CD4-positive, CD25-positive, alpha-beta regulatory T cell (primary cell): Measurements from ENCODE around the gene PYDC1. TPM values are rescaled to one million over a fixed set of nuclear protein-coding genes. Genes with fewer than 3 reads are reported as not detected.
A peak's percentile ranks its signal among the peaks of the same experiment; 100 is the strongest.

Experiments
- ATAC-seq, 2 donors: fragments of 150-1000 bp; cut with Tn5 transposase; one replicate each; pipeline ENCODE4 v1.10.0; 2021; ENCODE audit warnings: low read depth in 2 of 2, moderate number of reproducible peaks in 2 of 2, moderate library complexity in 1 of 2
- DNase-seq, 3 donors: peaks; one replicate each; pipeline versions ENCODE4 v3.0.0 to v3.0.0-alpha.2; 2012 to 2022; ENCODE audit warnings: mixed read lengths in 1 of 3
- H3K27ac ChIP-seq: one replicate; pipeline ENCODE4 v1.7.0; 2013; ENCODE audit warnings: mild to moderate bottlenecking, low read length; ENCODE audit not compliant: insufficient read depth, poor library complexity, severe bottlenecking
- H3K27me3 ChIP-seq: one replicate; pipeline ENCODE4 v1.7.0; 2013; ENCODE audit warnings: low read length; ENCODE audit not compliant: control insufficient read depth, insufficient read depth
- H3K36me3 ChIP-seq: one replicate; pipeline ENCODE4 v1.7.0; 2013; ENCODE audit warnings: mild to moderate bottlenecking, low read length, moderate library complexity; ENCODE audit not compliant: control insufficient read depth, insufficient read depth
- H3K4me1 ChIP-seq: 2 replicates; pipeline ENCODE4 v1.7.0; 2013; ENCODE audit warnings: mild to moderate bottlenecking, low read length; ENCODE audit not compliant: insufficient read depth, control insufficient read depth, poor library complexity, severe bottlenecking
- H3K4me3 ChIP-seq: one replicate; pipeline ENCODE4 v1.7.0; 2013; ENCODE audit warnings: low read depth, mild to moderate bottlenecking, low read length, moderate library complexity
- H3K9me3 ChIP-seq, 2 experiments: 1 replicate in 1 of 2; 2 replicates in 1 of 2; pipeline ENCODE4 v1.7.0; 2013; ENCODE audit warnings: low read length in 2 of 2, mild to moderate bottlenecking in 1 of 2, moderate library complexity in 1 of 2; ENCODE audit not compliant: control insufficient read depth in 2 of 2
- H3K27ac Mint-ChIP-seq, 3 donors: one replicate each; pipeline ENCODE4 v1.8.0; 2020 to 2022; ENCODE audit warnings: mild to moderate bottlenecking in 3 of 3, mixed read lengths in 3 of 3, moderate library complexity in 2 of 3
- H3K27me3 Mint-ChIP-seq: one replicate; pipeline ENCODE4 v1.8.0; 2022; ENCODE audit warnings: mild to moderate bottlenecking, mixed read lengths
- H3K36me3 Mint-ChIP-seq: one replicate; pipeline ENCODE4 v1.8.0; 2020; ENCODE audit warnings: mixed read lengths
- H3K4me1 Mint-ChIP-seq, 4 donors: one replicate each; pipeline ENCODE4 v1.8.0; 2020 to 2022; ENCODE audit warnings: mixed read lengths in 4 of 4, mild to moderate bottlenecking in 1 of 4
- H3K4me3 Mint-ChIP-seq, 4 donors: one replicate each; pipeline ENCODE4 v1.8.0; 2020 to 2022; ENCODE audit warnings: mild to moderate bottlenecking in 4 of 4, mixed read lengths in 4 of 4, moderate library complexity in 3 of 4
- H3K9me3 Mint-ChIP-seq, 7 donors: one replicate each; pipeline ENCODE4 v1.8.0; 2020 to 2022; ENCODE audit warnings: mixed read lengths in 7 of 7, mild to moderate bottlenecking in 3 of 7, moderate library complexity in 2 of 7
- polyA plus RNA-seq, 4 donors: library from polyadenylated mRNA; unstranded; fragments of 300-500 nt; fragmentation: Illumina TruSeq; gene quantifications; one replicate each; pipeline ENCODE4 v1.2.3, GENCODE V29; 2021
- total RNA-seq: library from RNA; stranded (reverse); gene quantifications from one replicate; pipeline ENCODE4 v1.2.3, GENCODE V29; 2022

Gene PYDC1
- total and polyA plus RNA-seq, 5 donors from 2014 or later, result not detected

DNA sequence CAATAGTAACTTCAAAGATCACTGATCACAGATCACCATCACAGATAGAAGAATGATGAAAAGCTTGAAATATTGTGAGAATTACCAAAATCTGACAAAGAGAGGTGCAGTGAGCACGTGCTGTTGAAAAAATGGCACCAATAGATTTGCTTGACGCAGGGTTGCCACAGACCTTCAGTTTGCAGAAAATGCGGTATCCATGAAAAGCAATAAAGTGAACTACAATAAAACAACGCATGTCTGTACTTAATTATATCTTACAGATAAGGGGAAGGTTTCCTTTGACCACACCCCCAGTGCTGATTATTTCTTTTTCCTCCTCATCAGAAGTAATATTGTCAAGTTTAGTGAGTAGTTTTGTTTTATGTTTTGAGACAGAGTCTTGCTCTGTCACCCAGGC lies 21.1 kb upstream of the PYDC1 start:
- DNase-seq (no peak), ATAC-seq (no peak)
- no peak overlapping the region for H3K27ac Mint-ChIP-seq
- Histone ChIP-seq H3K4me1 (no peaks in the 10 kb centered on the region), H3K36me3 (no peaks in the 10 kb centered on the region), H3K4me3 (no peak overlapping the region), H3K27me3 (no peaks in the 10 kb centered on the region), H3K9me3 (no peaks in the 10 kb centered on the region), H3K27ac (no peak overlapping the region)
- no peak overlapping the region for H3K4me3 Mint-ChIP-seq
- peaks cover 0 to 9% (median 0%) of the 10 kb centered on the region in 7 donors for H3K9me3 Mint-ChIP-seq
- H3K36me3 Mint-ChIP-seq, result no peaks in the 10 kb centered on the region
- H3K27me3 Mint-ChIP-seq, result no peaks in the 10 kb centered on the region
- H3K4me1 Mint-ChIP-seq, result peaks cover 0 to 4% (median 1%) of the 10 kb centered on the region in 4 donors

DNA sequence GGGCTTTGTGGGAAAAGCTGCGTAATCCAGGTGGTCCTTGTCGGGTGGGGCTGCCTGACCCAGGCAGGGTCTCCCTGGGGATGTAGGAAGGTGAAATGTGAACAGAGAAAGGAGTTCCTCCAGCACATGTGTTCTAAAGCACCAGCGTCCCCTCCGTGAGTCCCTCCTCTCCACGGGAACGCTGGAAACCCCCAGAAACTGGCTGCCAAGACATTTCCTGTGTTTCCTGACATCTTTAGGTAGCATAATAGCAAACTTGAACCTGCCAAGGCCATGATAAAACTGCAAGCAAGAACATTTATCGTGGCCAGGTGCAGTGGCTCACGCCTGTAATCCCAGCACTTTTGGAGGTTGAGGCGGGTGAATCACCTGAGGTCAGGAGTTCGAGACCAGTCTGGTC lies 12.6 kb upstream of the PYDC1 start:
- H3K27ac ChIP-seq, result no peak overlapping the region
- no peaks in the 10 kb centered on the region for H3K4me1 ChIP-seq
- no peaks in the 10 kb centered on the region for H3K36me3 ChIP-seq
- H3K27me3 Mint-ChIP-seq, result peaks cover 4% of the 10 kb centered on the region
- ATAC-seq (no peak), DNase-seq (no peak)
- H3K9me3 Mint-ChIP-seq, result peaks cover 0 to 4% (median 0%) of the 10 kb centered on the region in 7 donors
- no peaks in the 10 kb centered on the region for H3K9me3 ChIP-seq
- H3K4me1 Mint-ChIP-seq, result no peaks in the 10 kb centered on the region
- H3K36me3 Mint-ChIP-seq, result no peaks in the 10 kb centered on the region
- H3K27ac Mint-ChIP-seq, result no peak overlapping the region
- peak overlapping the region in 1 of 4 donors; percentile 63 for H3K4me3 Mint-ChIP-seq
- no peak overlapping the region for H3K4me3 ChIP-seq
- no peaks in the 10 kb centered on the region for H3K27me3 ChIP-seq

DNA sequence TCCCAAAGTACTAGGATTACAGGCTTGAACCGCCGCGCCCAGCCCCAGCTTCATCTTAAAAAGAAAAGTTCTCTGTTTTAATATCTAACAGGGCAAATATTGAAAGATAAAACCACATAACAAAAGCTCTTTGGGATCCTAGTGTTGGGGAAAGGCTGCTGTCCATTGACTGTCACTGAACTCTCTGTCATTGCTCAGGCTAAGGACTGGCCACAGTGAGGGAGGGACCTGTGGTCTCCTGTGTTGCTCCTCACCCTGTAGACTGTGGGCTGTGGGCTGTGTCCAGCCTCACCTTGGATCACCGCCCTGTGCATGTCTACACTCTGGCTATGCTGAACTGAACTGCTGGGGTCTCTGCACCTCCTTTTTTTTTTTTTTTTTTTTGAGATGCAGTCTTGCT lies 11.3 kb upstream of the PYDC1 start:
- H3K27me3 ChIP-seq, result no peaks in the 10 kb centered on the region
- H3K4me3 ChIP-seq, result no peak overlapping the region
- no peaks in the 10 kb centered on the region for H3K36me3 Mint-ChIP-seq
- H3K4me3 Mint-ChIP-seq, result no peak overlapping the region
- DNase-seq, result no peak
- no peaks in the 10 kb centered on the region for H3K4me1 Mint-ChIP-seq
- H3K27me3 Mint-ChIP-seq, result peaks cover 4% of the 10 kb centered on the region
- H3K9me3 ChIP-seq, result no peaks in the 10 kb centered on the region
- ATAC-seq, result no peak
- peaks cover 0 to 2% (median 0%) of the 10 kb centered on the region in 7 donors for H3K9me3 Mint-ChIP-seq
- H3K27ac ChIP-seq, result no peak overlapping the region
- H3K27ac Mint-ChIP-seq, result no peak overlapping the region
- H3K36me3 ChIP-seq, result no peaks in the 10 kb centered on the region
- no peaks in the 10 kb centered on the region for H3K4me1 ChIP-seq

DNA sequence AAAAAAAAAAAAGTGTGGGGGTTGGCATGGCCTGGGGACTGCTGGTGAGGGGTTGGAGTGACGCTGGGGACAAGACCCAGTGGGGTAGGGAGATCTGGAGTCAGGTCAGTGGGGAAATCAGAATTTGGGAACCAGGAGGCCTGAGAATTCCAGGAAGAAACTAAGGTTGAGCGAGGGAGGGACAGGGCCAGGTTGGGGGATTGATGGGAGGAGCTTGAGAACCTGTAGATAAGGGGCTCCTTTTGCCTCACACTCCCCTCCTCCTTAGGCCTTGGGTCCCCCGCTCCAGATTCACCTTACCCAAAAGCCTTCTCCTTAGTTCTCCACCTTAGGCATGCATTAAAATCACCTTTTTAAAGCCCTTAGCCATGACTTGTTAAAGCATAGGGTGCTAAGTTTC lies 8.3 kb upstream of the PYDC1 start:
- H3K4me1 ChIP-seq, result no peaks in the 10 kb centered on the region

DNA sequence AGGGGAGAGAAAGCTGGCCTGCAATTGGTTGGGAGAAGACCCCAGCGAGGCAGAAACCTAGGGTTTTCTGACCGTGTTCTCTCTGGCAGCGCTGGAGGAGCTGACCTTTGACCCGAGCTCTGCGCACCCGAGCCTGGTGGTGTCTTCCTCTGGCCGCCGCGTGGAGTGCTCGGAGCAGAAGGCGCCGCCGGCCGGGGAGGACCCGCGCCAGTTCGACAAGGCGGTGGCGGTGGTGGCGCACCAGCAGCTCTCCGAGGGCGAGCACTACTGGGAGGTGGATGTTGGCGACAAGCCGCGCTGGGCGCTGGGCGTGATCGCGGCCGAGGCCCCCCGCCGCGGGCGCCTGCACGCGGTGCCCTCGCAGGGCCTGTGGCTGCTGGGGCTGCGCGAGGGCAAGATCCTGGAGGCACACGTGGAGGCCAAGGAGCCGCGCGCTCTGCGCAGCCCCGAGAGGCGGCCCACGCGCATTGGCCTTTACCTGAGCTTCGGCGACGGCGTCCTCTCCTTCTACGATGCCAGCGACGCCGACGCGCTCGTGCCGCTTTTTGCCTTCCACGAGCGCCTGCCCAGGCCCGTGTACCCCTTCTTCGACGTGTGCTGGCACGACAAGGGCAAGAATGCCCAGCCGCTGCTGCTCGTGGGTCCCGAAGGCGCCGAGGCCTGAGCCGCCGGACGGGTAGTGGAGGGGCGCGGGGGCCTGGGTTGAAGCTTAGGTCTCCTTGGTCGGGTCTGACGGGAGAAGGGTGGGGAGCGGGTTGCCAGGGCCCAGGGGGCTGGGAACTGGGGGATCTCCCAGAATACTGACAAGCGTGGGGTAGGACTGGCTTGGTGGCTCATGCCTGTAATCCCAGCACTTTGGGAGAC lies 7.4 kb upstream of the PYDC1 start:
- Mint-ChIP-seq H3K27me3 (peaks cover 16% of the 10 kb centered on the region), H3K4me1 (no peaks in the 10 kb centered on the region), H3K4me3 (no peak overlapping the region), H3K36me3 (no peaks in the 10 kb centered on the region), H3K27ac (no peak overlapping the region), H3K9me3 (peaks cover 0 to 2% (median 0%) of the 10 kb centered on the region in 7 donors)
- Histone ChIP-seq H3K27me3 (no peaks in the 10 kb centered on the region), H3K4me1 (no peaks in the 10 kb centered on the region), H3K4me3 (no peak overlapping the region), H3K27ac (no peak overlapping the region), H3K9me3 (no peaks in the 10 kb centered on the region), H3K36me3 (no peaks in the 10 kb centered on the region)
- ATAC-seq, result no peak
- DNase-seq, result no peak

More for the DNA sequence above, 8.3 kb upstream of the PYDC1 start:
- DNase-seq, result no peak
- H3K4me3 ChIP-seq, result no peak overlapping the region
- no peaks in the 10 kb centered on the region for H3K36me3 Mint-ChIP-seq
- ATAC-seq, result no peak
- H3K4me1 Mint-ChIP-seq, result no peaks in the 10 kb centered on the region
- peaks cover 0 to 2% (median 0%) of the 10 kb centered on the region in 7 donors for H3K9me3 Mint-ChIP-seq
- H3K27ac Mint-ChIP-seq, result no peak overlapping the region
- H3K36me3 ChIP-seq, result no peaks in the 10 kb centered on the region
- H3K27me3 ChIP-seq, result no peaks in the 10 kb centered on the region
- no peak overlapping the region for H3K4me3 Mint-ChIP-seq
- peaks cover 10% of the 10 kb centered on the region for H3K27me3 Mint-ChIP-seq
- H3K9me3 ChIP-seq, result no peaks in the 10 kb centered on the region
- H3K27ac ChIP-seq, result no peak overlapping the region

DNA sequence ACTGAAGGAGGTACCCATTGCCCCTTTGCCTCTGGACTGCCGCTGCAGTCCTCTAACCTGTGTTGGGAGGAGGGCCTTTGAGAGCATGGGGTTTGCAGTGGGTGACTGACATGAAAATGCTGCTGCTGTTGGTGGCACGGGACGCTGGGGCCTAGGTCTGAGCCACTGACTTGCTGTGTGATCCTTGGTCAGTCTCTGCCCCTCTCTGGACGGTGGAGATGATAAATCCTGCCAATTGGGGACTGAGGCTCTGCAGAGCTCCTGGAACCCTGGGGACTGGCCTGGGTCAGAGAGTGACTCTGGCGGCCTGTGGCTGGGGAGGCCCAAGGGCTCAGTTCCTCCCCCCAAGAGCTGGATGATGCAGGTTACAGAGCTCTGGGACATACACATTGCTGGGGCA lies 6.1 kb upstream of the PYDC1 start:
- Histone ChIP-seq H3K4me3 (no peak overlapping the region), H3K27ac (no peak overlapping the region), H3K9me3 (no peaks in the 10 kb centered on the region), H3K36me3 (no peaks in the 10 kb centered on the region), H3K27me3 (no peaks in the 10 kb centered on the region), H3K4me1 (no peaks in the 10 kb centered on the region)
- no peak for DNase-seq
- ATAC-seq, result no peak
- no peak overlapping the region for H3K4me3 Mint-ChIP-seq
- H3K4me1 Mint-ChIP-seq, result no peaks in the 10 kb centered on the region
- H3K36me3 Mint-ChIP-seq, result no peaks in the 10 kb centered on the region
- H3K9me3 Mint-ChIP-seq, result peaks cover 0 to 2% (median 0%) of the 10 kb centered on the region in 7 donors
- no peak overlapping the region for H3K27ac Mint-ChIP-seq
- peaks cover 29% of the 10 kb centered on the region for H3K27me3 Mint-ChIP-seq

DNA sequence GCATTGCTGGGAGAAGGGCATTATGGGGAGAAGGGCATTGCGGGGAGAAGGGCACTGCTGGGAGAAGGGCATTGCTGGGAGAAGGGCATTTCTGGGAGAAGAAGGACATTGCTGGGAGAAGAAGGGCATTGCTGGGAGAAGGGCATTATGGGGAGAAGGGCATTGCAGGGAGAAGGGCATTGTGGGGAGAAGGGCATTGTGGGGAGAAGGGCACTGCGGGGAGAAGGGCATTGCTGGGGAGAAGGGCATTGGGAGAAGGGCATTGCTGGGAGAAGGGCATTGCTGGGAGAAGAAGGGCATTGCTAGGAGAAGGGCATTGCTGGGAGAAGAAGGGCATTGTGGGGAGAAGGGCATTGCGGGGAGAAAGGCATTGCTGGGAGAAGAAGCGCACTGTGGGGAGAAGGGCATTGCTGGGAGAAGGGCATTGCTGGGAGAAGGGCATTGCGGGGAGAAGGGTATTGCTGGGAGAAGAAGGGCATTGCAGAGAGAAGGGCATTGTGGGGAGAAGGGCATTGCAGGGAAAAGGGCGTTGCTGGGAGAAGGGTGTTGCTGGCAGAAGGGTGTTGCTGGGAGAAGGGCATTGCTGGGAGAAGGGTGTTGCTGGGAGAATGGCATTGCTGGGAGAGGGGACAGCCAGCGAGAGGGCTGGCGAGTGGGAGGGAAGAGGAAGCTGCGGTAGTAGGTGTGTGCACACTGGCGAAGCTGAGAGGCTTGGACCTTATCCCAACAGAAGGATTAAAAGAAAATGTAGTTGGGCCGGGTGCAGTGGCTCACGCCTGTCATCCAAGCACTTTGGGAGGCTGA lies 4.6 kb upstream of the PYDC1 start:
- Histone ChIP-seq H3K9me3 (no peaks in the 10 kb centered on the region), H3K36me3 (no peaks in the 10 kb centered on the region), H3K27ac (no peak overlapping the region), H3K4me3 (no peak overlapping the region), H3K27me3 (peaks cover 8% of the 10 kb centered on the region), H3K4me1 (peaks cover 7% of the 10 kb centered on the region)
- H3K27ac Mint-ChIP-seq, result no peak overlapping the region
- ATAC-seq (no peak), DNase-seq (no peak)
- H3K36me3 Mint-ChIP-seq, result no peaks in the 10 kb centered on the region
- H3K9me3 Mint-ChIP-seq, result peaks cover 0 to 2% (median 0%) of the 10 kb centered on the region in 7 donors
- H3K27me3 Mint-ChIP-seq, result peaks cover 40% of the 10 kb centered on the region
- peaks cover 0 to 4% (median 0%) of the 10 kb centered on the region in 4 donors for H3K4me1 Mint-ChIP-seq
- H3K4me3 Mint-ChIP-seq, result peak overlapping the region in 1 of 4 donors; percentile 45
